ENCODE results near the gene BST1. TPM values are rescaled to one million over a fixed set of nuclear protein-coding genes. Genes with fewer than 3 reads are reported as not detected.

BST1 gene
- total RNA-seq, 1 experiment from 2014 or later = 0.31 TPM

GRCh38 chr4:15779809-15780208 lies 76.9 kb downstream of the BST1 start:
- no peaks in the 10 kb centered on the region for H3K27me3 ChIP-seq (ENCODE audit: insufficient read depth, low read depth)
- H3K9me2 ChIP-seq (ENCODE audit: insufficient read depth) = no peaks in the 10 kb centered on the region
- no peaks in the 10 kb centered on the region for H3K9me3 ChIP-seq (ENCODE audit: insufficient read depth, low read depth)
- H2AFZ ChIP-seq = no peak overlapping the region
- no peaks in the 10 kb centered on the region for H3K36me3 ChIP-seq (ENCODE audit: low read depth)
- no peaks in the 10 kb centered on the region for H3K79me2 ChIP-seq (ENCODE audit: low read depth)
- peak overlapping the region; percentile 49; the same call in 1 of the 2 replicates for H3K4me2 ChIP-seq
- peaks cover under 1% of the 10 kb centered on the region for H3K4me1 ChIP-seq (replicated peaks; ENCODE audit: insufficient read depth)
- no peak overlapping the region for H3K4me3 ChIP-seq
- CTCF ChIA-PET = interaction anchor here (0.6 kb wide), 2 partner anchors 61 to 85 kb away, joined by 4 to 5 read pairs; no protein-coding TSS in a partner anchor
- no peaks in the 10 kb centered on the region for H3F3A ChIP-seq (ENCODE audit: insufficient read depth, low read depth)
- no TSS peak for BruUV-seq (replicated peaks)
- intact Hi-C loops (cut with micrococcal nuclease; ENCODE audit: unreplicated experiment) = loop anchor here (10.0 kb wide), 1 partner anchor 125 kb away; the partner anchor contains the start of gene FBXL5
- H4K20me1 ChIP-seq (ENCODE audit: insufficient read depth) = no peaks in the 10 kb centered on the region
- H3K27ac ChIP-seq = no peak overlapping the region
- TF ChIP-seq, protein P1, sequence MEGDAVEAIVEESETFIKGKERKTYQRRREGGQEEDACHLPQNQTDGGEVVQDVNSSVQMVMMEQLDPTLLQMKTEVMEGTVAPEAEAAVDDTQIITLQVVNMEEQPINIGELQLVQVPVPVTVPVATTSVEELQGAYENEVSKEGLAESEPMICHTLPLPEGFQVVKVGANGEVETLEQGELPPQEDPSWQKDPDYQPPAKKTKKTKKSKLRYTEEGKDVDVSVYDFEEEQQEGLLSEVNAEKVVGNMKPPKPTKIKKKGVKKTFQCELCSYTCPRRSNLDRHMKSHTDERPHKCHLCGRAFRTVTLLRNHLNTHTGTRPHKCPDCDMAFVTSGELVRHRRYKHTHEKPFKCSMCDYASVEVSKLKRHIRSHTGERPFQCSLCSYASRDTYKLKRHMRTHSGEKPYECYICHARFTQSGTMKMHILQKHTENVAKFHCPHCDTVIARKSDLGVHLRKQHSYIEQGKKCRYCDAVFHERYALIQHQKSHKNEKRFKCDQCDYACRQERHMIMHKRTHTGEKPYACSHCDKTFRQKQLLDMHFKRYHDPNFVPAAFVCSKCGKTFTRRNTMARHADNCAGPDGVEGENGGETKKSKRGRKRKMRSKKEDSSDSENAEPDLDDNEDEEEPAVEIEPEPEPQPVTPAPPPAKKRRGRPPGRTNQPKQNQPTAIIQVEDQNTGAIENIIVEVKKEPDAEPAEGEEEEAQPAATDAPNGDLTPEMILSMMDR (conservative IDR thresholded peaks at IDR 0.05) = no peak
- no peak for TF ChIP-seq EZH2 (IDR thresholded peaks at IDR 0.05; ENCODE audit: low read depth)
- no peak for DNase-seq
- POLR2A ChIA-PET (ENCODE audit: unreplicated experiment) = interaction anchor here (0.5 to 0.6 kb wide), 3 partner anchors 10 to 98 kb away, joined by 3 to 8 read pairs (median 6); partner anchors contain the start of gene FAM200B

DNA sequence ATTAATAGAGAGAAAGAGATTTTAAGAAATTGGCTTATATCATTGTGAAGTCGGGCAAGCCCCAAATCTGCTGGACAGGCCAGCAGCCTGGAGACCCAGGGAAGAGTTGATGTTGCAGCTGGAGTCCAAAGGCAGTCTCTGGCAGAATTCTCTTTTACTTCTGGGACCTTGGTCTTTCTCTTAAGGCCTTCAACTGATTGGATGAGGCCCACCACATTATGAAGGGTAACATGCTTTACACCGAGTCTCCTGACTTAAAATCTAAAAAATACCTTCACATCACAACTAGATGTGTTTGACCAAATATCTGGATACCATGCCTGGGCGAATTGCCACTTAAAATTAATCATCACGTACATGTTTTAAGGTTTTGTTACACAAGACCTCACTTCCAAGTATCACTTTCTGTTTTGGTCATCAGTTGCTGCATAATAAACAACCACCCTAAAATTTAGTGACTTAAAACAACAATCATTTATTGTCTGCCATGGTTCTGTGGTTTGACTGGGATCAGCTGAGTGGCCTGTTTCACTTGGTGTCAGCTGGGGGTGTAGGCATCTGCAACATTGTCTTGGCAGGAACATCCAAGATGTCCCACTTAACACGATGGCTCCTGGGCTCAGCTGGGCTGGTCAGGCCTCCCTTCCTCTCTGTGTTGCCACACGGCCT lies 78.7 kb downstream of the BST1 start:
- no peaks in the 10 kb centered on the region for H3K27me3 ChIP-seq (ENCODE audit: insufficient read depth, low read depth)
- H3K9me3 ChIP-seq (ENCODE audit: insufficient read depth, low read depth) = no peaks in the 10 kb centered on the region
- H3K4me2 ChIP-seq = no peak overlapping the region
- BruUV-seq (replicated peaks) = no TSS peak
- DNase-seq = no peak
- H3K9me2 ChIP-seq (ENCODE audit: insufficient read depth) = no peaks in the 10 kb centered on the region
- CTCF ChIA-PET = no interaction called here
- no peaks in the 10 kb centered on the region for H3K4me1 ChIP-seq (replicated peaks; ENCODE audit: insufficient read depth)
- H2AFZ ChIP-seq = no peak overlapping the region
- POLR2A ChIA-PET (ENCODE audit: unreplicated experiment) = no interaction called here
- H3K79me2 ChIP-seq (ENCODE audit: low read depth) = no peaks in the 10 kb centered on the region
- TF ChIP-seq EZH2 (IDR thresholded peaks at IDR 0.05; ENCODE audit: low read depth) = no peak
- TF ChIP-seq, protein P1 (conservative IDR thresholded peaks at IDR 0.05) = no peak
- intact Hi-C loops (cut with micrococcal nuclease; ENCODE audit: unreplicated experiment) = no loop called here
- no peaks in the 10 kb centered on the region for H3K36me3 ChIP-seq (ENCODE audit: low read depth)
- H4K20me1 ChIP-seq (ENCODE audit: insufficient read depth) = no peaks in the 10 kb centered on the region
- H3K4me3 ChIP-seq = no peak overlapping the region
- H3F3A ChIP-seq (ENCODE audit: insufficient read depth, low read depth) = no peaks in the 10 kb centered on the region
- no peak overlapping the region for H3K27ac ChIP-seq

Other genes with a start within 250 kb of the BST1 start
- 6.9 and 7.0 TPM in 2 replicates for gene CC2D2A, start 233.2 kb upstream of the BST1 start, total RNA-seq (2021)
- 40.7 and 45.0 TPM in 2 replicates for gene FBXL5, start 47.7 kb upstream of the BST1 start, total RNA-seq (2021)
- 20.5 and 32.4 TPM in 2 replicates for gene FAM200B, start 21.2 kb upstream of the BST1 start, total RNA-seq (2021)
- gene CD38, start 75.3 kb downstream of the BST1 start, total RNA-seq (2021) = 0.90 and 1.3 TPM in 2 replicates
- 11.1 and 30.8 TPM in 2 replicates for gene FGFBP1, start 235.7 kb downstream of the BST1 start, total RNA-seq (2021)